Measurements from ENCODE around the gene SIPA1L2.

The SIPA1L2 gene

GRCh38 chr1:232648316-232648715 lies 18.4 kb upstream of the SIPA1L2 start:
- DNase-seq, result no peak

GRCh38 chr1:232644209-232644608 lies 14.3 kb upstream of the SIPA1L2 start:
- DNase-seq, result no peak

- no peak for DNase-seq
Observed at GRCh38 chr1:232643251-232643650, 13.3 kb upstream of the SIPA1L2 start.

GRCh38 chr1:232641507-232641906 lies 11.6 kb upstream of the SIPA1L2 start:
- DNase-seq, result no peak

- no peak for DNase-seq
Observed at GRCh38 chr1:232636799-232637198, 6.9 kb upstream of the SIPA1L2 start.

- DNase-seq, result no peak
Observed at GRCh38 chr1:232635778-232636356, 5.9 kb upstream of the SIPA1L2 start.

GRCh38 chr1:232635279-232635678 lies 5.3 kb upstream of the SIPA1L2 start:
- DNase-seq, result no peak

GRCh38 chr1:232634096-232634495 lies 4.2 kb upstream of the SIPA1L2 start:
- DNase-seq, result no peak

- no peak for DNase-seq
Observed at GRCh38 chr1:232630894-232631195, 912 bp upstream of the SIPA1L2 start.

GRCh38 chr1:232629250-232630046 lies 485 bp downstream of the SIPA1L2 start:
- DNase-seq, result no peak

- DNase-seq, result no peak
Observed at GRCh38 chr1:232628335-232629249, 1.3 kb downstream of the SIPA1L2 start.

GRCh38 chr1:232627645-232628334 lies 2.1 kb downstream of the SIPA1L2 start:
- DNase-seq, result no peak

- no peak for DNase-seq
Observed at GRCh38 chr1:232627171-232627570, 2.8 kb downstream of the SIPA1L2 start.

GRCh38 chr1:232626452-232626851 lies 3.5 kb downstream of the SIPA1L2 start:
- DNase-seq, result no peak

GRCh38 chr1:232625319-232625868 lies 4.5 kb downstream of the SIPA1L2 start:
- DNase-seq, result no peak

- DNase-seq, result no peak
Observed at GRCh38 chr1:232624546-232625281, 5.2 kb downstream of the SIPA1L2 start.

- DNase-seq, result no peak
Observed at GRCh38 chr1:232622981-232623380, 7.0 kb downstream of the SIPA1L2 start.

- DNase-seq, result no peak
Observed at GRCh38 chr1:232622378-232622777, 7.6 kb downstream of the SIPA1L2 start.

- no peak for DNase-seq
Observed at GRCh38 chr1:232621050-232621449, 8.9 kb downstream of the SIPA1L2 start.

- DNase-seq, result no peak
Observed at GRCh38 chr1:232620356-232620969, 9.5 kb downstream of the SIPA1L2 start.

- no peak for DNase-seq
Observed at GRCh38 chr1:232617237-232617636, 12.7 kb downstream of the SIPA1L2 start.
